Erythroblast (primary cell): ENCODE measurements around the gene IBSP.

Source experiments
- GATA1 ChIP-seq: IDR thresholded peaks from 2 replicates; pipeline ENCODE4 v1.6.1; 2011; ENCODE audit warnings: low read depth, mild to moderate bottlenecking, control low read depth, low read length, moderate library complexity
- POLR2A ChIP-seq: IDR thresholded peaks from 2 replicates; pipeline ENCODE4 v1.6.1; 2011; ENCODE audit warnings: mild to moderate bottlenecking, low read length

GRCh38 chr4:87832669-87833068 is 33.3 kb downstream of the IBSP start, which contains the start of gene MEPE:
- no peak for TF ChIP-seq POLR2A
- TF ChIP-seq GATA1, result no peak
